GM23338 (cell line): ENCODE measurements around the gene PIBF1. TPM values are rescaled to one million over a fixed set of nuclear protein-coding genes. Genes with fewer than 3 reads are reported as not detected.

ENCODE experiments used
- ATAC-seq: fragments of 200-7000 bp; cut with Tn5 transposase; 3 replicates; pipeline ENCODE4 v1.9.1; 2020
- DNase-seq: peaks from one replicate; pipeline ENCODE4 v3.0.0-alpha.2; 2015; ENCODE audit warnings: low spot score
- H2AFZ ChIP-seq: fragments of 200-600 bp; sonication (generic); 2 replicates; pipeline ENCODE4 v1.8.0; 2016; ENCODE audit warnings: antibody characterized with exemption, mild to moderate bottlenecking, moderate library complexity
- H3F3A ChIP-seq: fragments of 200-600 bp; sonication (generic); replicated peaks from 2 replicates; pipeline ENCODE4 v1.8.0; 2017; ENCODE audit warnings: antibody characterized with exemption, mixed run types, low read depth
- H3K27ac ChIP-seq: fragments of 200-600 bp; sonication (generic); 2 replicates; pipeline ENCODE4 v1.6.1; 2016; ENCODE audit warnings: low read depth
- H3K27me3 ChIP-seq: fragments of 200-600 bp; sonication (generic); 2 replicates; pipeline ENCODE4 v1.8.0; 2016; ENCODE audit warnings: mild to moderate bottlenecking, mixed run types, moderate library complexity; ENCODE audit not compliant: insufficient read depth
- H3K36me3 ChIP-seq: fragments of 200-600 bp; sonication (generic); 2 replicates; pipeline ENCODE4 v1.8.0; 2016; ENCODE audit warnings: mild to moderate bottlenecking; ENCODE audit not compliant: insufficient read depth
- H3K4me1 ChIP-seq: fragments of 200-600 bp; sonication (generic); 2 replicates; pipeline ENCODE4 v1.8.0; 2016; ENCODE audit warnings: mild to moderate bottlenecking, moderate library complexity; ENCODE audit not compliant: insufficient read depth
- H3K4me2 ChIP-seq: fragments of 200-600 bp; sonication (generic); 2 replicates; pipeline ENCODE4 v1.7.1; 2017; ENCODE audit warnings: mixed run types
- H3K4me3 ChIP-seq: fragments of 200-600 bp; sonication (generic); 2 replicates; pipeline ENCODE4 v1.6.1; 2016; ENCODE audit warnings: mixed run types
- H3K79me2 ChIP-seq: fragments of 200-600 bp; sonication (generic); replicated peaks from 2 replicates; pipeline ENCODE4 v1.8.0; 2017; ENCODE audit warnings: mild to moderate bottlenecking; ENCODE audit not compliant: insufficient read depth
- H3K9me2 ChIP-seq: fragments of 200-600 bp; sonication (generic); 2 replicates; pipeline ENCODE4 v1.8.0; 2017; ENCODE audit not compliant: insufficient read depth
- H4K20me1 ChIP-seq: fragments of 200-600 bp; sonication (generic); replicated peaks from 2 replicates; pipeline ENCODE4 v1.8.0; 2017; ENCODE audit warnings: mild to moderate bottlenecking; ENCODE audit not compliant: insufficient read depth
- H3K27ac Mint-ChIP-seq: 2 replicates; pipeline ENCODE4 v1.8.0; 2020; ENCODE audit warnings: inconsistent platforms, mild to moderate bottlenecking, moderate library complexity, mixed read lengths
- H3K27me3 Mint-ChIP-seq: 3 replicates; pipeline ENCODE4 v1.8.0; 2022; ENCODE audit warnings: low read depth, mild to moderate bottlenecking, moderate library complexity, mixed read lengths, inconsistent platforms; ENCODE audit not compliant: insufficient read depth, poor library complexity
- H3K36me3 Mint-ChIP-seq: 3 replicates; pipeline ENCODE4 v1.8.0; 2021; ENCODE audit warnings: low read depth, mild to moderate bottlenecking, inconsistent platforms, moderate library complexity, mixed read lengths
- H3K4me1 Mint-ChIP-seq: 3 replicates; pipeline ENCODE4 v1.8.0; 2020; ENCODE audit warnings: mild to moderate bottlenecking, inconsistent platforms, mixed read lengths
- H3K4me3 Mint-ChIP-seq: 3 replicates; pipeline ENCODE4 v1.8.0; 2021; ENCODE audit warnings: moderate library complexity, mild to moderate bottlenecking, inconsistent platforms, mixed read lengths
- H3K9me3 Mint-ChIP-seq: 3 replicates; pipeline ENCODE4 v1.8.0; 2020; ENCODE audit warnings: moderate library complexity, mild to moderate bottlenecking, inconsistent platforms, mixed read lengths
- POLR2AphosphoS5 ChIP-seq: IDR thresholded peaks from 2 replicates; pipeline ENCODE4 v1.6.1; 2016; ENCODE audit warnings: antibody characterized with exemption, low read depth
- STAT1 ChIP-seq: IDR thresholded peaks from one replicate; pipeline ENCODE4 v1.6.1; 2016; ENCODE audit warnings: antibody characterized with exemption; ENCODE audit not compliant: unreplicated experiment
- polyA plus RNA-seq: library from polyadenylated mRNA; unstranded; fragments of >200 nt; fragmentation: Nextera tagmentation; extraction: Ambion mirVana; gene quantifications from 2 replicates; pipeline ENCODE4 v1.2.1, GENCODE V29; 2016
- total RNA-seq: library from RNA; depleted of rRNA; stranded (reverse); fragments of >200 nt; shearing (Covaris generic); gene quantifications from 2 replicates; pipeline ENCODE4 v1.2.3, GENCODE V29; 2014
- TF ChIP-seq, protein P1 (sequence below): fragments of 250-450 bp; sonication (Bioruptor Pico); IDR thresholded peaks from 2 replicates; pipeline ENCODE4 v1.5.0; 2020; ENCODE audit warnings: mild to moderate bottlenecking, moderate library complexity
- TF ChIP-seq, protein P2 (sequence below), 2 experiments: fragments of 200-600 bp in 1 of 2; sonication (generic) in 1 of 2; conservative IDR thresholded peaks; 2 replicates each; pipeline versions ENCODE4 v1.5.1 to v1.6.1; 2016 to 2017; ENCODE audit warnings: antibody characterized with exemption in 2 of 2, low read depth in 2 of 2, mild to moderate bottlenecking in 2 of 2, moderate library complexity in 1 of 2

Gene PIBF1
- total and polyA plus RNA-seq, 2 experiments from 2014 or later = 14.9 to 22.6 TPM

- TF ChIP-seq, protein P1, sequence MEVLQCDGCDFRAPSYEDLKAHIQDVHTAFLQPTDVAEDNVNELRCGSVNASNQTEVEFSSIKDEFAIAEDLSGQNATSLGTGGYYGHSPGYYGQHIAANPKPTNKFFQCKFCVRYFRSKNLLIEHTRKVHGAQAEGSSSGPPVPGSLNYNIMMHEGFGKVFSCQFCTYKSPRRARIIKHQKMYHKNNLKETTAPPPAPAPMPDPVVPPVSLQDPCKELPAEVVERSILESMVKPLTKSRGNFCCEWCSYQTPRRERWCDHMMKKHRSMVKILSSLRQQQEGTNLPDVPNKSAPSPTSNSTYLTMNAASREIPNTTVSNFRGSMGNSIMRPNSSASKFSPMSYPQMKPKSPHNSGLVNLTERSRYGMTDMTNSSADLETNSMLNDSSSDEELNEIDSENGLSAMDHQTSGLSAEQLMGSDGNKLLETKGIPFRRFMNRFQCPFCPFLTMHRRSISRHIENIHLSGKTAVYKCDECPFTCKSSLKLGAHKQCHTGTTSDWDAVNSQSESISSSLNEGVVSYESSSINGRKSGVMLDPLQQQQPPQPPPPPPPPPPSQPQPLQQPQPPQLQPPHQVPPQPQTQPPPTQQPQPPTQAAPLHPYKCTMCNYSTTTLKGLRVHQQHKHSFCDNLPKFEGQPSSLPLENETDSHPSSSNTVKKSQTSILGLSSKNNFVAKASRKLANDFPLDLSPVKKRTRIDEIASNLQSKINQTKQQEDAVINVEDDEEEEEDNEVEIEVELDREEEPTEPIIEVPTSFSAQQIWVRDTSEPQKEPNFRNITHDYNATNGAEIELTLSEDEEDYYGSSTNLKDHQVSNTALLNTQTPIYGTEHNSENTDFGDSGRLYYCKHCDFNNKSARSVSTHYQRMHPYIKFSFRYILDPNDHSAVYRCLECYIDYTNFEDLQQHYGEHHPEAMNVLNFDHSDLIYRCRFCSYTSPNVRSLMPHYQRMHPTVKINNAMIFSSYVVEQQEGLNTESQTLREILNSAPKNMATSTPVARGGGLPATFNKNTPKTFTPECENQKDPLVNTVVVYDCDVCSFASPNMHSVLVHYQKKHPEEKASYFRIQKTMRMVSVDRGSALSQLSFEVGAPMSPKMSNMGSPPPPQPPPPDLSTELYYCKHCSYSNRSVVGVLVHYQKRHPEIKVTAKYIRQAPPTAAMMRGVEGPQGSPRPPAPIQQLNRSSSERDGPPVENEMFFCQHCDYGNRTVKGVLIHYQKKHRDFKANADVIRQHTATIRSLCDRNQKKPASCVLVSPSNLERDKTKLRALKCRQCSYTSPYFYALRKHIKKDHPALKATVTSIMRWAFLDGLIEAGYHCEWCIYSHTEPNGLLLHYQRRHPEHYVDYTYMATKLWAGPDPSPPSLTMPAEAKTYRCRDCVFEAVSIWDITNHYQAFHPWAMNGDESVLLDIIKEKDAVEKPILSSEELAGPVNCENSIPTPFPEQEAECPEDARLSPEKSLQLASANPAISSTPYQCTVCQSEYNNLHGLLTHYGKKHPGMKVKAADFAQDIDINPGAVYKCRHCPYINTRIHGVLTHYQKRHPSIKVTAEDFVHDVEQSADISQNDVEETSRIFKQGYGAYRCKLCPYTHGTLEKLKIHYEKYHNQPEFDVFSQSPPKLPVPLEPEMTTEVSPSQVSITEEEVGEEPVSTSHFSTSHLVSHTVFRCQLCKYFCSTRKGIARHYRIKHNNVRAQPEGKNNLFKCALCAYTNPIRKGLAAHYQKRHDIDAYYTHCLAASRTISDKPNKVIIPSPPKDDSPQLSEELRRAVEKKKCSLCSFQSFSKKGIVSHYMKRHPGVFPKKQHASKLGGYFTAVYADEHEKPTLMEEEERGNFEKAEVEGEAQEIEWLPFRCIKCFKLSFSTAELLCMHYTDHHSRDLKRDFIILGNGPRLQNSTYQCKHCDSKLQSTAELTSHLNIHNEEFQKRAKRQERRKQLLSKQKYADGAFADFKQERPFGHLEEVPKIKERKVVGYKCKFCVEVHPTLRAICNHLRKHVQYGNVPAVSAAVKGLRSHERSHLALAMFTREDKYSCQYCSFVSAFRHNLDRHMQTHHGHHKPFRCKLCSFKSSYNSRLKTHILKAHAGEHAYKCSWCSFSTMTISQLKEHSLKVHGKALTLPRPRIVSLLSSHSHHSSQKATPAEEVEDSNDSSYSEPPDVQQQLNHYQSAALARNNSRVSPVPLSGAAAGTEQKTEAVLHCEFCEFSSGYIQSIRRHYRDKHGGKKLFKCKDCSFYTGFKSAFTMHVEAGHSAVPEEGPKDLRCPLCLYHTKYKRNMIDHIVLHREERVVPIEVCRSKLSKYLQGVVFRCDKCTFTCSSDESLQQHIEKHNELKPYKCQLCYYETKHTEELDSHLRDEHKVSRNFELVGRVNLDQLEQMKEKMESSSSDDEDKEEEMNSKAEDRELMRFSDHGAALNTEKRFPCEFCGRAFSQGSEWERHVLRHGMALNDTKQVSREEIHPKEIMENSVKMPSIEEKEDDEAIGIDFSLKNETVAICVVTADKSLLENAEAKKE (CRISPR knock-in tag) = no peak
- TF ChIP-seq POLR2AphosphoS5 (no peak), STAT1 (no peak)
These were observed 279.9 kb downstream of the PIBF1 start (continued) for GRCh38 chr13:73061876-73062275.

DNA sequence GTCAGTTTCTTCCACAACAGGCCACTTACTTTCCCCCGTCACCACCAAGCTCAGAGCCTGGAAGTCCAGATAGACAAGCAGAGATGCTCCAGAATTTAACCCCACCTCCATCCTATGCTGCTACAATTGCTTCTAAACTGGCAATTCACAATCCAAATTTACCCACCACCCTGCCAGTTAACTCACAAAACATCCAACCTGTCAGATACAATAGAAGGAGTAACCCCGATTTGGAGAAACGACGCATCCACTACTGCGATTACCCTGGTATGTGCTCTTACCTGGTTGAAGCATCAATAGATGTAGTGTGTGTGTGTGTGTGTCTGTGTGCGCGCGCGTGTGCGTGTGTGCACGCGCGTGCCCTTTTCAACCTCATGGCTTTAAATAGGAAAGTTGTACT, 280.5 kb downstream of the PIBF1 start:
- Mint-ChIP-seq H3K4me3 (no peak overlapping the region), H3K36me3 (peaks cover 4% of the 10 kb centered on the region), H3K4me1 (peaks cover 55% of the 10 kb centered on the region), H3K9me3 (no peaks in the 10 kb centered on the region; the same call in 2 of the 3 replicates), H3K27ac (no peak overlapping the region), H3K27me3 (peaks cover 46% of the 10 kb centered on the region)
- Histone ChIP-seq H3K4me3 (no peak overlapping the region), H3K36me3 (no peaks in the 10 kb centered on the region), H3F3A (no peaks in the 10 kb centered on the region), H3K4me1 (peaks cover 44% of the 10 kb centered on the region), H2AFZ (no peak overlapping the region), H3K9me2 (no peaks in the 10 kb centered on the region), H3K27ac (no peak overlapping the region), H3K27me3 (peaks cover 54% of the 10 kb centered on the region), H3K79me2 (no peaks in the 10 kb centered on the region), H3K4me2 (no peak overlapping the region), H4K20me1 (no peaks in the 10 kb centered on the region)
- no peak for ATAC-seq
- no peak for DNase-seq
- TF ChIP-seq, protein P1 (CRISPR knock-in tag) = no peak
- TF ChIP-seq, protein P2, sequence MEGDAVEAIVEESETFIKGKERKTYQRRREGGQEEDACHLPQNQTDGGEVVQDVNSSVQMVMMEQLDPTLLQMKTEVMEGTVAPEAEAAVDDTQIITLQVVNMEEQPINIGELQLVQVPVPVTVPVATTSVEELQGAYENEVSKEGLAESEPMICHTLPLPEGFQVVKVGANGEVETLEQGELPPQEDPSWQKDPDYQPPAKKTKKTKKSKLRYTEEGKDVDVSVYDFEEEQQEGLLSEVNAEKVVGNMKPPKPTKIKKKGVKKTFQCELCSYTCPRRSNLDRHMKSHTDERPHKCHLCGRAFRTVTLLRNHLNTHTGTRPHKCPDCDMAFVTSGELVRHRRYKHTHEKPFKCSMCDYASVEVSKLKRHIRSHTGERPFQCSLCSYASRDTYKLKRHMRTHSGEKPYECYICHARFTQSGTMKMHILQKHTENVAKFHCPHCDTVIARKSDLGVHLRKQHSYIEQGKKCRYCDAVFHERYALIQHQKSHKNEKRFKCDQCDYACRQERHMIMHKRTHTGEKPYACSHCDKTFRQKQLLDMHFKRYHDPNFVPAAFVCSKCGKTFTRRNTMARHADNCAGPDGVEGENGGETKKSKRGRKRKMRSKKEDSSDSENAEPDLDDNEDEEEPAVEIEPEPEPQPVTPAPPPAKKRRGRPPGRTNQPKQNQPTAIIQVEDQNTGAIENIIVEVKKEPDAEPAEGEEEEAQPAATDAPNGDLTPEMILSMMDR (conservative IDR thresholded peaks at IDR 0.05; ENCODE audit: low read depth in 2 of 2) = no peak
- no peak for TF ChIP-seq POLR2AphosphoS5
